ENCODE results near the gene KIAA1549. TPM values are rescaled to one million over a fixed set of nuclear protein-coding genes. Genes with fewer than 3 reads are reported as not detected.
"Not testable (repeated sequence)": the region's sequence is repeated elsewhere in the genome, so short reads cannot be mapped to it uniquely, and the experiment has no call there.

The KIAA1549 gene
- polyA plus RNA-seq, 2 donors, result 0.16 to 0.20 TPM

GRCh38 chr7:138819625-138820024 lies 161.6 kb downstream of the KIAA1549 start:
- no peak overlapping the region for H3K4me3 ChIP-seq (ENCODE audit: low read depth in 1 of 2, low read length in 2 of 2)
- 82 to 88% methylated on average over 3 of the region's 3 CpGs for WGBS, 2 donors

GRCh38 chr7:138816650-138817049 lies 164.5 kb downstream of the KIAA1549 start:
- H3K4me1 ChIP-seq (ENCODE audit: control insufficient read depth in 2 of 2, insufficient read depth in 2 of 2, low read length in 1 of 2), result no peaks in the 10 kb centered on the region
- peaks cover 0 to 3% of the 10 kb centered on the region in 2 donors for H3K9me3 ChIP-seq (ENCODE audit: control insufficient read depth in 2 of 2, insufficient read depth in 1 of 2, low read depth in 1 of 2, low read length in 1 of 2)
- no peak overlapping the region for H3K27ac ChIP-seq (ENCODE audit: low read depth in 2 of 2, low read length in 1 of 2)
- WGBS, 2 donors, result 81 to 86% methylated on average over 1 of the region's 1 CpG
- no peak overlapping the region for H3K4me3 ChIP-seq (ENCODE audit: low read depth in 1 of 2, low read length in 2 of 2)
- H3K27me3 ChIP-seq (ENCODE audit: control insufficient read depth in 1 of 2, insufficient read depth in 2 of 2, low read length in 2 of 2), result no peaks in the 10 kb centered on the region
- H3K36me3 ChIP-seq (ENCODE audit: control insufficient read depth in 2 of 2, insufficient read depth in 2 of 2, low read length in 1 of 2), result no peaks in the 10 kb centered on the region

More at GRCh38 chr7:138819625-138820024, 161.6 kb downstream of the KIAA1549 start:
- Histone ChIP-seq H3K27ac (ENCODE audit: low read depth in 2 of 2, low read length in 1 of 2) (no peak overlapping the region), H3K9me3 (ENCODE audit: control insufficient read depth in 2 of 2, insufficient read depth in 1 of 2, low read depth in 1 of 2, low read length in 1 of 2) (peaks cover 0 to 3% of the 10 kb centered on the region in 2 donors), H3K36me3 (ENCODE audit: control insufficient read depth in 2 of 2, insufficient read depth in 2 of 2, low read length in 1 of 2) (no peaks in the 10 kb centered on the region), H3K4me1 (ENCODE audit: control insufficient read depth in 2 of 2, insufficient read depth in 2 of 2, low read length in 1 of 2) (no peaks in the 10 kb centered on the region), H3K27me3 (ENCODE audit: control insufficient read depth in 1 of 2, insufficient read depth in 2 of 2, low read length in 2 of 2) (no peaks in the 10 kb centered on the region)

- 77 to 88% methylated on average over 1 of the region's 1 CpG for WGBS, 2 donors
- H3K4me3 ChIP-seq (ENCODE audit: low read depth in 1 of 2, low read length in 2 of 2), result no peak overlapping the region
- H3K27me3 ChIP-seq (ENCODE audit: control insufficient read depth in 1 of 2, insufficient read depth in 2 of 2, low read length in 2 of 2), result no peaks in the 10 kb centered on the region
- H3K4me1 ChIP-seq (ENCODE audit: control insufficient read depth in 2 of 2, insufficient read depth in 2 of 2, low read length in 1 of 2), result no peaks in the 10 kb centered on the region
- peaks cover 0 to 3% of the 10 kb centered on the region in 2 donors for H3K9me3 ChIP-seq (ENCODE audit: control insufficient read depth in 2 of 2, insufficient read depth in 1 of 2, low read depth in 1 of 2, low read length in 1 of 2)
- H3K36me3 ChIP-seq (ENCODE audit: control insufficient read depth in 2 of 2, insufficient read depth in 2 of 2, low read length in 1 of 2), result no peaks in the 10 kb centered on the region
- no peak overlapping the region for H3K27ac ChIP-seq (ENCODE audit: low read depth in 2 of 2, low read length in 1 of 2)
Observed at GRCh38 chr7:138814816-138815332, 166.3 kb downstream of the KIAA1549 start.

GRCh38 chr7:138813945-138814344 lies 167.2 kb downstream of the KIAA1549 start:
- Histone ChIP-seq H3K27me3 (ENCODE audit: control insufficient read depth in 1 of 2, insufficient read depth in 2 of 2, low read length in 2 of 2) (no peaks in the 10 kb centered on the region), H3K27ac (ENCODE audit: low read depth in 2 of 2, low read length in 1 of 2) (no peak overlapping the region), H3K4me3 (ENCODE audit: low read depth in 1 of 2, low read length in 2 of 2) (no peak overlapping the region), H3K36me3 (ENCODE audit: control insufficient read depth in 2 of 2, insufficient read depth in 2 of 2, low read length in 1 of 2) (no peaks in the 10 kb centered on the region), H3K4me1 (ENCODE audit: control insufficient read depth in 2 of 2, insufficient read depth in 2 of 2, low read length in 1 of 2) (no peaks in the 10 kb centered on the region), H3K9me3 (ENCODE audit: control insufficient read depth in 2 of 2, insufficient read depth in 1 of 2, low read depth in 1 of 2, low read length in 1 of 2) (peaks cover 0 to 3% of the 10 kb centered on the region in 2 donors)
- whole genome bisulfite sequencing, 2 donors, result 67 to 83% methylated on average over 2 of the region's 2 CpGs

- H3K27me3 ChIP-seq (ENCODE audit: control insufficient read depth in 1 of 2, insufficient read depth in 2 of 2, low read length in 2 of 2); H3K27ac ChIP-seq (ENCODE audit: low read depth in 2 of 2, low read length in 1 of 2); H3K4me3 ChIP-seq (ENCODE audit: low read depth in 1 of 2, low read length in 2 of 2); H3K9me3 ChIP-seq (ENCODE audit: control insufficient read depth in 2 of 2, insufficient read depth in 1 of 2, low read depth in 1 of 2, low read length in 1 of 2); H3K4me1 ChIP-seq (ENCODE audit: control insufficient read depth in 2 of 2, insufficient read depth in 2 of 2, low read length in 1 of 2); H3K36me3 ChIP-seq (ENCODE audit: control insufficient read depth in 2 of 2, insufficient read depth in 2 of 2, low read length in 1 of 2): not testable (repeated sequence)
- 92 to 94% methylated on average over 1 to 2 of the region's 2 CpGs for WGBS, 2 donors
Observed at GRCh38 chr7:138811327-138811726, 169.9 kb downstream of the KIAA1549 start.

- no peaks in the 10 kb centered on the region for H3K9me3 ChIP-seq (ENCODE audit: control insufficient read depth in 2 of 2, insufficient read depth in 1 of 2, low read depth in 1 of 2, low read length in 1 of 2)
- no peaks in the 10 kb centered on the region for H3K4me1 ChIP-seq (ENCODE audit: control insufficient read depth in 2 of 2, insufficient read depth in 2 of 2, low read length in 1 of 2)
- 78 to 80% methylated on average over 4 of the region's 4 CpGs for WGBS, 2 donors
- no peaks in the 10 kb centered on the region for H3K27me3 ChIP-seq (ENCODE audit: control insufficient read depth in 1 of 2, insufficient read depth in 2 of 2, low read length in 2 of 2)
- H3K4me3 ChIP-seq (ENCODE audit: low read depth in 1 of 2, low read length in 2 of 2), result no peak overlapping the region
- no peaks in the 10 kb centered on the region for H3K36me3 ChIP-seq (ENCODE audit: control insufficient read depth in 2 of 2, insufficient read depth in 2 of 2, low read length in 1 of 2)
- no peak overlapping the region for H3K27ac ChIP-seq (ENCODE audit: low read depth in 2 of 2, low read length in 1 of 2)
Observed at GRCh38 chr7:138809346-138809745, 171.8 kb downstream of the KIAA1549 start.

GRCh38 chr7:138804618-138805017 lies 176.6 kb downstream of the KIAA1549 start:
- Histone ChIP-seq H3K9me3 (ENCODE audit: control insufficient read depth in 2 of 2, insufficient read depth in 1 of 2, low read depth in 1 of 2, low read length in 1 of 2) (peaks cover 0 to 3% of the 10 kb centered on the region in 2 donors), H3K36me3 (ENCODE audit: control insufficient read depth in 2 of 2, insufficient read depth in 2 of 2, low read length in 1 of 2) (no peaks in the 10 kb centered on the region), H3K27ac (ENCODE audit: low read depth in 2 of 2, low read length in 1 of 2) (no peak overlapping the region), H3K27me3 (ENCODE audit: control insufficient read depth in 1 of 2, insufficient read depth in 2 of 2, low read length in 2 of 2) (no peaks in the 10 kb centered on the region), H3K4me1 (ENCODE audit: control insufficient read depth in 2 of 2, insufficient read depth in 2 of 2, low read length in 1 of 2) (no peaks in the 10 kb centered on the region), H3K4me3 (ENCODE audit: low read depth in 1 of 2, low read length in 2 of 2) (no peak overlapping the region)
- 61 to 88% methylated on average over 1 of the region's 1 CpG for WGBS, 2 donors

GRCh38 chr7:138802706-138803105 lies 178.5 kb downstream of the KIAA1549 start:
- Histone ChIP-seq H3K36me3 (ENCODE audit: control insufficient read depth in 2 of 2, insufficient read depth in 2 of 2, low read length in 1 of 2) (no peaks in the 10 kb centered on the region), H3K27me3 (ENCODE audit: control insufficient read depth in 1 of 2, insufficient read depth in 2 of 2, low read length in 2 of 2) (no peaks in the 10 kb centered on the region), H3K4me1 (ENCODE audit: control insufficient read depth in 2 of 2, insufficient read depth in 2 of 2, low read length in 1 of 2) (no peaks in the 10 kb centered on the region), H3K27ac (ENCODE audit: low read depth in 2 of 2, low read length in 1 of 2) (no peak overlapping the region), H3K9me3 (ENCODE audit: control insufficient read depth in 2 of 2, insufficient read depth in 1 of 2, low read depth in 1 of 2, low read length in 1 of 2) (peaks cover 0 to 6% of the 10 kb centered on the region in 2 donors), H3K4me3 (ENCODE audit: low read depth in 1 of 2, low read length in 2 of 2) (no peak overlapping the region)
- WGBS, 2 donors, result 96% methylated on average over 18 of the region's 18 CpGs

GRCh38 chr7:138801256-138801655 lies 179.9 kb downstream of the KIAA1549 start:
- Histone ChIP-seq H3K4me1 (ENCODE audit: control insufficient read depth in 2 of 2, insufficient read depth in 2 of 2, low read length in 1 of 2) (no peaks in the 10 kb centered on the region), H3K27me3 (ENCODE audit: control insufficient read depth in 1 of 2, insufficient read depth in 2 of 2, low read length in 2 of 2) (no peaks in the 10 kb centered on the region), H3K27ac (ENCODE audit: low read depth in 2 of 2, low read length in 1 of 2) (no peak overlapping the region), H3K4me3 (ENCODE audit: low read depth in 1 of 2, low read length in 2 of 2) (no peak overlapping the region), H3K9me3 (ENCODE audit: control insufficient read depth in 2 of 2, insufficient read depth in 1 of 2, low read depth in 1 of 2, low read length in 1 of 2) (peaks cover 0 to 6% of the 10 kb centered on the region in 2 donors), H3K36me3 (ENCODE audit: control insufficient read depth in 2 of 2, insufficient read depth in 2 of 2, low read length in 1 of 2) (no peaks in the 10 kb centered on the region)
- 90 to 94% methylated on average over 3 of the region's 3 CpGs for WGBS, 2 donors

GRCh38 chr7:138799336-138800000 lies 181.7 kb downstream of the KIAA1549 start:
- H3K9me3 ChIP-seq (ENCODE audit: control insufficient read depth in 2 of 2, insufficient read depth in 1 of 2, low read depth in 1 of 2, low read length in 1 of 2), result peaks cover 0 to 6% of the 10 kb centered on the region in 2 donors
- H3K27me3 ChIP-seq (ENCODE audit: control insufficient read depth in 1 of 2, insufficient read depth in 2 of 2, low read length in 2 of 2), result no peaks in the 10 kb centered on the region
- H3K27ac ChIP-seq (ENCODE audit: low read depth in 2 of 2, low read length in 1 of 2), result no peak overlapping the region
- H3K36me3 ChIP-seq (ENCODE audit: control insufficient read depth in 2 of 2, insufficient read depth in 2 of 2, low read length in 1 of 2), result no peaks in the 10 kb centered on the region
- 71% methylated on average over 7 of the region's 7 CpGs for WGBS, 2 donors
- H3K4me3 ChIP-seq (ENCODE audit: low read depth in 1 of 2, low read length in 2 of 2), result no peak overlapping the region
- H3K4me1 ChIP-seq (ENCODE audit: control insufficient read depth in 2 of 2, insufficient read depth in 2 of 2, low read length in 1 of 2), result no peaks in the 10 kb centered on the region

Measured in esophagus (tissue), 2 donors.